ENCODE data around the gene CENPO.

DNA sequence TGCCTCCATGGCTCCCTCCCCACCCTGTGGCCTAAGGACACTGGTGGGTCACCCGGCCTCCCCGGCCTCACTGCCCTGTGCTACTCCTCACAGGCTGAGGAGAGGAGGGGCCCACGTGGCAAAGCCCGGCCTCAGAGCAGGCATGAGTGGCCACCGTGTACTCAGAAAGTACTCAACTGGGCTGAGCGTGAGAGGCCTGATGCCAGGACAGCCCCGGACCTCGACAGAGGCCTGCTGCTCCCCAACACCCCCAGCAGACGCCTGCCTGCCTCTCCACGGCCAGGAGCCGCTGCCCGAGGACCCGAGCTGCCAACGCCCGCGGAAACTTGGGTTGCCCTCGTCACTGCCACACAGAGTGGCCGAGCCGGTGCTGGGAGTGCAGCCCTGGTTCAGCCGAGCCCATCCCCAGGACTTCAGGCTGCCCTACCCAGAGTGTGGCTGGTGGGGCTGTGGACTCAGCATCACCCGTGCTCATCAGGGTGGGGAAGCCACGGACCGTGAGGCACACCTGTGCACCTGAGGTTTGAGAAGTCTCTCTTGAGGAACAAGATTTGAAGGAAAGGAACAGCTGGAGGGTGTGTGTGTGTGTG, 59.3 kb downstream of the CENPO start:
- TF ChIP-seq ZNF263 (CRISPR knock-in tag; IDR thresholded peaks at IDR 0.05; ENCODE audit: low read depth) (no peak), CBFB (CRISPR knock-in tag; IDR thresholded peaks at IDR 0.05; ENCODE audit: low read depth) (no peak)
